HUES48 (cell line): ENCODE data around the gene FRMPD1.
A peak's percentile ranks its signal among the peaks of the same experiment; 100 is the strongest.
"Not testable (repeated sequence)": the region's sequence is repeated elsewhere in the genome, so short reads cannot be mapped to it uniquely, and the experiment has no call there.

Source experiments
- H3K27ac ChIP-seq: one replicate; pipeline ENCODE4 v1.7.0; 2013; ENCODE audit warnings: low read depth, low read length, inconsistent platforms
- H3K27me3 ChIP-seq: 2 replicates; pipeline ENCODE4 v1.6.1; 2013; ENCODE audit warnings: mild to moderate bottlenecking, low read length; ENCODE audit not compliant: control insufficient read depth, insufficient read depth
- H3K36me3 ChIP-seq: 2 replicates; pipeline ENCODE4 v1.6.1; 2013; ENCODE audit warnings: low read length; ENCODE audit not compliant: control insufficient read depth, insufficient read depth
- H3K4me1 ChIP-seq: 2 replicates; pipeline ENCODE4 v1.6.1; 2013; ENCODE audit warnings: mild to moderate bottlenecking, low read length; ENCODE audit not compliant: control insufficient read depth, insufficient read depth
- H3K4me3 ChIP-seq: 2 replicates; pipeline ENCODE4 v1.5.1; 2013; ENCODE audit warnings: mild to moderate bottlenecking, low read depth, low read length
- H3K9ac ChIP-seq: 2 replicates; pipeline ENCODE4 v1.6.1; 2013; ENCODE audit warnings: mild to moderate bottlenecking, low read depth, low read length, moderate library complexity
- H3K9me3 ChIP-seq: 2 replicates; pipeline ENCODE4 v1.6.1; 2013; ENCODE audit warnings: low read length; ENCODE audit not compliant: control insufficient read depth, insufficient read depth

The FRMPD1 gene

GRCh38 chr9:37740128-37740527 is 89.4 kb downstream of the FRMPD1 start:
- Histone ChIP-seq H3K36me3 (no peaks in the 10 kb centered on the region), H3K9ac (no peak overlapping the region), H3K27me3 (no peaks in the 10 kb centered on the region), H3K4me3 (no peak overlapping the region), H3K4me1 (no peaks in the 10 kb centered on the region), H3K9me3 (no peaks in the 10 kb centered on the region), H3K27ac (no peak overlapping the region)

- no peak overlapping the region for H3K27ac ChIP-seq
- no peak overlapping the region for H3K4me3 ChIP-seq
- no peaks in the 10 kb centered on the region for H3K36me3 ChIP-seq
- H3K4me1 ChIP-seq: no peaks in the 10 kb centered on the region
- no peak overlapping the region for H3K9ac ChIP-seq
- no peaks in the 10 kb centered on the region for H3K27me3 ChIP-seq
- H3K9me3 ChIP-seq: no peaks in the 10 kb centered on the region
Measured at GRCh38 chr9:37740631-37741328, 90.0 kb downstream of the FRMPD1 start.

DNA sequence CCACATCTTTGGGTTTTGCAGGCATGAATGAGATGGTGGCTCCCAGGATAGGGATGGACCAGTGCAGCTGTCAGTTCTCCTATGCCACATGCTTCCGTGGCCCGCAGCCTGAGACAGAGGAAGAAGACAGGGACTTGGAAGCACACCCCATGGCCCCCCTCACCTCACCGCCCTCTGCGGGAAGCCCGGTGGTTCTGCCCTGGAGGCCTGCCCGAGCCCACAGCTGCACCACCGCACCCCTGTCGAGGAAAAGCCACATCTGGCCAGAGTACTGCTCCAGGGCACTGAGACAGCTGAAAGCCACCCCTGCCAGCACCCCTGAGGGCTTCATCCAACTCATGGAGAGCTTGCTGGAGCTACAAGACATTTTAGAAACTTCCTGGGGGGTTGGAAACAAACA is 95.2 kb downstream of the FRMPD1 start:
- Histone ChIP-seq H3K27me3 (no peaks in the 10 kb centered on the region), H3K27ac (no peak overlapping the region), H3K36me3 (no peaks in the 10 kb centered on the region), H3K4me3 (no peak overlapping the region), H3K9me3 (no peaks in the 10 kb centered on the region), H3K4me1 (no peaks in the 10 kb centered on the region), H3K9ac (no peak overlapping the region)

DNA sequence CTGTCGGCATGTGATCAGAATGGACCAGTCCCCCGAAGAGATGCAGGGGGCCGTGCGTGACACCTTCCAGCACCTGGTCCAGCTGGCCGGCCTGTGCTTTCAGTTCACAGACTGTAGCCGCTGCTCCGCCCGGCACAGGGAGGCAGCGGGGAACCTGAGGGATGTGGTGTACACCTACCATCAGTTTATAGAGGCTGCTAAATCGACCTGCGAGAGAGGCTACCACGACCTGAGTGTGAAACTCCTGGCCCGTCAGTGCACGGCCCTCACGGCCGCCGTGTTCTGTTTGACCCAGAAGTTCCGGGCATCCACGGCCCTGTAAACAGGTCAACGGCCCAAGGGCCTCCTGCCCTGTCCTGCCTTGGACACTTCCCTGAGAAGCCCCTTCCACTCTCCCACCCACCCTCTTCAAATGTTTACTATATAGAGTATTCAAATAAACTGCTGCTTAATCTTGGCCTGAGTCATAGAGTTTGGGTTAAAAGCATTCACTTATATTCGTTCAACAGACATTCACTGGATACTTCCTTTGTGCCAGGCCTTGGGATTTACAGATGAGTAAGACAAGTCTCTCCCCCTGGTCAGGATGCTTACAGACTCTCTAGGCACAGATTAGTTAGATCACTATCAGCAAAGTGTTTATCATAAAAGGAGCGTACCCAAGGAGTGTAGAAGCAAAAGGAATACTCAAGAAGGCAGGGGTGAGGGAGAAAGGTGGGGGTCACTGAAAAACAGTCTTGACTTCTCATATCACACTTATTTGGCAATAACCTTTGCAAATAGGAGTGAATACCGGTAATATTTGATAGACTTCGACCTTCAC is 95.9 kb downstream of the FRMPD1 start:
- H3K36me3 ChIP-seq: no peaks in the 10 kb centered on the region
- H3K4me3 ChIP-seq: no peak overlapping the region
- H3K9me3 ChIP-seq: no peaks in the 10 kb centered on the region
- no peak overlapping the region for H3K9ac ChIP-seq
- H3K27me3 ChIP-seq: no peaks in the 10 kb centered on the region
- H3K4me1 ChIP-seq: no peaks in the 10 kb centered on the region
- no peak overlapping the region for H3K27ac ChIP-seq

GRCh38 chr9:37747271-37747753 is 96.6 kb downstream of the FRMPD1 start:
- no peaks in the 10 kb centered on the region for H3K36me3 ChIP-seq
- H3K9me3 ChIP-seq: no peaks in the 10 kb centered on the region
- H3K9ac ChIP-seq: no peak overlapping the region
- H3K27me3 ChIP-seq: no peaks in the 10 kb centered on the region
- no peak overlapping the region for H3K27ac ChIP-seq
- no peak overlapping the region for H3K4me3 ChIP-seq
- no peaks in the 10 kb centered on the region for H3K4me1 ChIP-seq

DNA sequence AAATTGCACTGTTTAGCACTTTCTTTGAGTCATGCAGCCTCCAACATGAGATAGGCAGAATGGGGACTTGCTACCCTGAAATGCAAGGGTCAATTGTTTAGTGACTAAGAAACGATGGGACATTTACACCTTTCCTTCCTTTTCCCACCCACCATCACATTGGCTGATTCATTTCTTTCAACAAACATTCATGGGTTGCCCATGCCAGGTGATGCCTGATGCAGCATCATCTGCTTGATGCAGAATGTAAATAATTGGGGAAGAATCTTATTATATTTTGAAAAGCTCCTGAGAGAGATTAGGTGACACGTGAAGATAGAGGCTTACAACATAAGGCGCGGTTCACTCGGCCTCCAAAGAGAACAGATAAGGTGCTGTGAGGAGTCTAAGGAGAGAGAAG is 98.4 kb downstream of the FRMPD1 start:
- no peaks in the 10 kb centered on the region for H3K27me3 ChIP-seq
- H3K9me3 ChIP-seq: no peaks in the 10 kb centered on the region
- H3K4me1 ChIP-seq: no peaks in the 10 kb centered on the region
- H3K4me3 ChIP-seq: no peak overlapping the region
- H3K36me3 ChIP-seq: no peaks in the 10 kb centered on the region
- no peak overlapping the region for H3K9ac ChIP-seq
- no peak overlapping the region for H3K27ac ChIP-seq

- Histone ChIP-seq H3K9ac (no peak overlapping the region), H3K36me3 (no peaks in the 10 kb centered on the region), H3K9me3 (no peaks in the 10 kb centered on the region), H3K4me3 (no peak overlapping the region), H3K27me3 (no peaks in the 10 kb centered on the region), H3K4me1 (no peaks in the 10 kb centered on the region), H3K27ac (no peak overlapping the region)
Measured at GRCh38 chr9:37751186-37751585, 100.4 kb downstream of the FRMPD1 start.

- not testable (repeated sequence) for H3K36me3 ChIP-seq, H3K9ac ChIP-seq, H3K9me3 ChIP-seq, H3K27ac ChIP-seq, H3K27me3 ChIP-seq, H3K4me3 ChIP-seq, H3K4me1 ChIP-seq
Measured at GRCh38 chr9:37751704-37752103, 101.0 kb downstream of the FRMPD1 start.

DNA sequence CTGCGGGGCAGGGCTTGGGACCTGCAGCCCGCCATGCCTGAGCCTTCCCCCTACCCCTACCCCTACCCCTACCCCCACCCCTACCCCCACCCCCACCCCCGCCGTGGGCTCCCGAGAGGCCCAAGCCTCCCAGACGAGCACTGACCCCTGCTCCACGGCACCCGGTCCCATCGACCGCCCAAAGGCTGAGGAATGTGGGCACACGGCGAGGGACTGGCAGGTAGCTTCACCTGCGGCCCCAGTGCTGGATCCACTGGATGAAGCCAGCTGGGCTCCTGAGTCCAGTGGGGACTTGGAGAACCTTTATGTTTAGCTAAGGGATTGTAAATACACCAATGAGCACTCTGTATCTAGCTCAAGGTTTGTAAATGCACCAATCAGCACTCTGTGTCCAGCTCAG is 101.4 kb downstream of the FRMPD1 start:
- not testable (repeated sequence) for H3K36me3 ChIP-seq, H3K27me3 ChIP-seq, H3K9ac ChIP-seq, H3K9me3 ChIP-seq, H3K4me3 ChIP-seq, H3K27ac ChIP-seq, H3K4me1 ChIP-seq

GRCh38 chr9:37752642-37753488 is 102.1 kb downstream of the FRMPD1 start:
- H3K27ac ChIP-seq: no peak overlapping the region
- no peak overlapping the region for H3K9ac ChIP-seq
- peak overlapping the region; percentile 89 for H3K4me3 ChIP-seq
- H3K9me3 ChIP-seq: no peaks in the 10 kb centered on the region
- no peaks in the 10 kb centered on the region for H3K4me1 ChIP-seq
- no peaks in the 10 kb centered on the region for H3K27me3 ChIP-seq
- no peaks in the 10 kb centered on the region for H3K36me3 ChIP-seq
